Smooth muscle cell (in vitro differentiated cells): ENCODE measurements around the gene PDLIM4. TPM values are rescaled to one million over a fixed set of nuclear protein-coding genes. Genes with fewer than 3 reads are reported as not detected.

Experiments used
- DNase-seq: peaks from one replicate; lab custom pipeline; 2025; ENCODE audit not compliant: unreplicated experiment; lab: John Stamatoyannopoulos, UW
- H2AFZ ChIP-seq: fragments of 200-600 bp; sonication (generic); 2 replicates; pipeline ENCODE4 v1.6.0; 2016; ENCODE audit warnings: antibody characterized with exemption, low read depth, mild to moderate bottlenecking
- H3F3A ChIP-seq: fragments of 200-600 bp; sonication (generic); 2 replicates; pipeline ENCODE4 v1.6.0; 2017; ENCODE audit warnings: antibody characterized with exemption, low read depth
- H3K27ac ChIP-seq: fragments of 200-600 bp; sonication (generic); 2 replicates; pipeline ENCODE4 v1.5.1; 2016; ENCODE audit warnings: low read depth, mild to moderate bottlenecking
- H3K27me3 ChIP-seq: fragments of 200-600 bp; sonication (generic); 2 replicates; pipeline ENCODE4 v1.6.1; 2016; ENCODE audit warnings: low read depth, mild to moderate bottlenecking
- H3K36me3 ChIP-seq: fragments of 200-600 bp; sonication (generic); 2 replicates; pipeline ENCODE4 v1.5.1; 2016; ENCODE audit warnings: low read depth
- H3K4me1 ChIP-seq: fragments of 200-600 bp; sonication (generic); 2 replicates; pipeline ENCODE4 v1.5.1; 2016; ENCODE audit warnings: low read depth
- H3K4me2 ChIP-seq: fragments of 200-600 bp; sonication (generic); 2 replicates; pipeline ENCODE4 v1.6.0; 2016; ENCODE audit warnings: mild to moderate bottlenecking
- H3K4me3 ChIP-seq: fragments of 200-600 bp; sonication (generic); 2 replicates; pipeline ENCODE4 v1.5.1; 2016; ENCODE audit warnings: mild to moderate bottlenecking
- H3K79me2 ChIP-seq: fragments of 200-600 bp; sonication (generic); 2 replicates; pipeline ENCODE4 v1.6.0; 2016; ENCODE audit warnings: low read depth, mild to moderate bottlenecking
- H3K9ac ChIP-seq: fragments of 200-600 bp; sonication (generic); 2 replicates; pipeline ENCODE4 v1.6.0; 2016; ENCODE audit warnings: low read depth
- H3K9me3 ChIP-seq: fragments of 200-600 bp; sonication (generic); replicated peaks from 2 replicates; pipeline ENCODE4 v1.5.1; 2016; ENCODE audit warnings: low read depth
- H4K20me1 ChIP-seq: fragments of 200-600 bp; sonication (generic); 2 replicates; pipeline ENCODE4 v1.6.0; 2016; ENCODE audit warnings: low read depth
- CTCF ChIP-seq: fragments of 200-600 bp; sonication (generic); IDR thresholded peaks from 2 replicates; pipeline ENCODE4 v1.5.1; 2017; ENCODE audit warnings: borderline replicate concordance, mild to moderate bottlenecking, antibody characterized with exemption; ENCODE audit not compliant: insufficient read depth, poor library complexity, severe bottlenecking
- WGBS: methylation state at CpG from one replicate; pipeline ENCODE4 v1.1.7; 2016; ENCODE audit warnings: low lambda C conversion rate; 5-methylcytosine and 5-hydroxymethylcytosine counted together
- polyA plus RNA-seq: library from polyadenylated mRNA; unstranded; fragments of >200 nt; fragmentation: Nextera tagmentation; extraction: Ambion mirVana; gene quantifications from 2 replicates; pipeline ENCODE4 v1.2.1, GENCODE V29; 2016
- total RNA-seq: library from RNA; depleted of rRNA; stranded (reverse); fragments of >200 nt; gene quantifications from 2 replicates; pipeline ENCODE4 v1.2.3, GENCODE V29; 2014

Gene PDLIM4
- total and polyA plus RNA-seq, 2 experiments from 2014 or later, result 93.8 to 275 TPM

GRCh38 chr5:132310141-132310834, 52.8 kb downstream of the PDLIM4 start:
- no peak for TF ChIP-seq CTCF
- Histone ChIP-seq H3K9ac (no peak overlapping the region), H3K4me2 (no peak overlapping the region), H3K27ac (no peak overlapping the region), H3K36me3 (no peaks in the 10 kb centered on the region), H3K4me1 (no peaks in the 10 kb centered on the region), H3F3A (no peaks in the 10 kb centered on the region), H3K27me3 (no peaks in the 10 kb centered on the region), H3K4me3 (no peak overlapping the region), H4K20me1 (no peaks in the 10 kb centered on the region), H3K79me2 (no peaks in the 10 kb centered on the region), H3K9me3 (no peaks in the 10 kb centered on the region), H2AFZ (no peak overlapping the region)
- 82% methylated on average over 11 of the region's 11 CpGs for WGBS
- DNase-seq, result no peak

- Histone ChIP-seq H3K9me3 (no peaks in the 10 kb centered on the region), H3K79me2 (no peaks in the 10 kb centered on the region), H3K36me3 (no peaks in the 10 kb centered on the region), H3K9ac (no peak overlapping the region), H3K27me3 (no peaks in the 10 kb centered on the region), H3K27ac (no peak overlapping the region), H3K4me2 (no peak overlapping the region), H3K4me1 (no peaks in the 10 kb centered on the region), H4K20me1 (no peaks in the 10 kb centered on the region), H2AFZ (no peak overlapping the region), H3F3A (no peaks in the 10 kb centered on the region), H3K4me3 (no peak overlapping the region)
- TF ChIP-seq CTCF, result no peak
- 84% methylated on average over 4 of the region's 4 CpGs for WGBS
- no peak for DNase-seq
Measured at GRCh38 chr5:132313366-132313765, 55.9 kb downstream of the PDLIM4 start.

- TF ChIP-seq CTCF, result no peak
- no peaks in the 10 kb centered on the region for H4K20me1 ChIP-seq
- no peak overlapping the region for H2AFZ ChIP-seq
- H3F3A ChIP-seq, result no peaks in the 10 kb centered on the region
- no peak overlapping the region for H3K27ac ChIP-seq
- no peaks in the 10 kb centered on the region for H3K36me3 ChIP-seq
- no peak for DNase-seq
- no peaks in the 10 kb centered on the region for H3K9me3 ChIP-seq
- 100% methylated on average over 2 of the region's 2 CpGs for WGBS
- no peak overlapping the region for H3K9ac ChIP-seq
- no peaks in the 10 kb centered on the region for H3K79me2 ChIP-seq
- no peaks in the 10 kb centered on the region for H3K4me1 ChIP-seq
- H3K4me2 ChIP-seq, result no peak overlapping the region
- H3K27me3 ChIP-seq, result no peaks in the 10 kb centered on the region
- no peak overlapping the region for H3K4me3 ChIP-seq
Measured at GRCh38 chr5:132313961-132314432, 56.5 kb downstream of the PDLIM4 start.
